GM23248 (cell line): ENCODE results near the gene KCNK5. TPM values are rescaled to one million over a fixed set of nuclear protein-coding genes. Genes with fewer than 3 reads are reported as not detected.

Experiments used
- DNase-seq: peaks from one replicate; pipeline ENCODE4 v3.0.0-alpha.2; 2015
- H2AFZ ChIP-seq: fragments of 200-600 bp; sonication (generic); 2 replicates; pipeline ENCODE4 v1.6.1; 2016; ENCODE audit warnings: antibody characterized with exemption
- H3F3A ChIP-seq: fragments of 200-600 bp; sonication (generic); 2 replicates; pipeline ENCODE4 v1.6.1; 2016; ENCODE audit warnings: mild to moderate bottlenecking, antibody characterized with exemption, mixed run types; ENCODE audit not compliant: insufficient read depth
- H3K27ac ChIP-seq: fragments of 200-600 bp; sonication (generic); 2 replicates; pipeline ENCODE4 v1.5.1; 2016; ENCODE audit warnings: mild to moderate bottlenecking
- H3K27me3 ChIP-seq: fragments of 200-600 bp; sonication (generic); replicated peaks from 2 replicates; pipeline ENCODE4 v1.6.1; 2016; ENCODE audit warnings: mild to moderate bottlenecking; ENCODE audit not compliant: insufficient read depth
- H3K36me3 ChIP-seq: fragments of 200-600 bp; sonication (generic); 2 replicates; pipeline ENCODE4 v1.6.1; 2016; ENCODE audit warnings: low read depth, mild to moderate bottlenecking
- H3K4me1 ChIP-seq: fragments of 200-600 bp; sonication (generic); 2 replicates; pipeline ENCODE4 v1.6.1; 2016; ENCODE audit warnings: mild to moderate bottlenecking; ENCODE audit not compliant: insufficient read depth
- H3K4me2 ChIP-seq: fragments of 200-600 bp; sonication (generic); one replicate; pipeline ENCODE4 v1.6.1; 2016; ENCODE audit warnings: mild to moderate bottlenecking; ENCODE audit not compliant: unreplicated experiment
- H3K4me3 ChIP-seq: fragments of 200-600 bp; sonication (generic); 2 replicates; pipeline ENCODE4 v1.5.1; 2016; ENCODE audit warnings: mild to moderate bottlenecking
- H3K79me2 ChIP-seq: fragments of 200-600 bp; sonication (generic); 2 replicates; pipeline ENCODE4 v1.6.1; 2016; ENCODE audit warnings: mild to moderate bottlenecking; ENCODE audit not compliant: insufficient read depth
- H3K9ac ChIP-seq: fragments of 200-600 bp; sonication (generic); 2 replicates; pipeline ENCODE4 v1.6.1; 2016; ENCODE audit warnings: mild to moderate bottlenecking
- H3K9me2 ChIP-seq: fragments of 200-600 bp; sonication (generic); 2 replicates; pipeline ENCODE4 v1.6.1; 2016; ENCODE audit warnings: mixed run types, mild to moderate bottlenecking, moderate library complexity; ENCODE audit not compliant: insufficient read depth
- H3K9me3 ChIP-seq: fragments of 200-600 bp; sonication (generic); one replicate; pipeline ENCODE4 v1.6.1; 2017; ENCODE audit warnings: low read depth
- H4K20me1 ChIP-seq: fragments of 200-600 bp; sonication (generic); 2 replicates; pipeline ENCODE4 v1.6.0; 2016; ENCODE audit not compliant: insufficient read depth
- EZH2 ChIP-seq: fragments of 200-600 bp; sonication (generic); IDR thresholded peaks from 2 replicates; pipeline ENCODE4 v1.6.1; 2018; ENCODE audit warnings: antibody characterized with exemption, mild to moderate bottlenecking; ENCODE audit not compliant: insufficient read depth, poor library complexity, severe bottlenecking
- EZH2phosphoT487 ChIP-seq: fragments of 200-600 bp; sonication (generic); IDR thresholded peaks from 2 replicates; pipeline ENCODE4 v1.6.1; 2018; ENCODE audit warnings: antibody characterized with exemption, moderate library complexity, mild to moderate bottlenecking, low read depth; ENCODE audit not compliant: insufficient read depth
- WGBS, 2 experiments: methylation state at CpG; one replicate each; pipeline ENCODE4 v1.1.6; 2015 to 2017; ENCODE audit warnings: low lambda C conversion rate in 2 of 2, low coverage in 1 of 2; ENCODE audit errors: missing lambda C conversion rate in 2 of 2; 5-methylcytosine and 5-hydroxymethylcytosine counted together
- in situ Hi-C: fragments of 300-500 bp; cut with MboI; formaldehyde crosslinking; loops from 2 replicates; pipeline ENCODE4 v1.15.0; 2020
- polyA plus RNA-seq: library from polyadenylated mRNA; unstranded; fragments of >200 nt; fragmentation: Nextera tagmentation; extraction: Ambion mirVana; gene quantifications from 2 replicates; pipeline ENCODE4 v1.2.1, GENCODE V29; 2016
- total RNA-seq: library from RNA; depleted of rRNA; stranded (reverse); fragments of >200 nt; shearing (Covaris generic); gene quantifications from 2 replicates; pipeline ENCODE4 v1.2.3, GENCODE V29; 2014

KCNK5 gene
- total and polyA plus RNA-seq, 2 experiments from 2014 or later, result not detected

DNA sequence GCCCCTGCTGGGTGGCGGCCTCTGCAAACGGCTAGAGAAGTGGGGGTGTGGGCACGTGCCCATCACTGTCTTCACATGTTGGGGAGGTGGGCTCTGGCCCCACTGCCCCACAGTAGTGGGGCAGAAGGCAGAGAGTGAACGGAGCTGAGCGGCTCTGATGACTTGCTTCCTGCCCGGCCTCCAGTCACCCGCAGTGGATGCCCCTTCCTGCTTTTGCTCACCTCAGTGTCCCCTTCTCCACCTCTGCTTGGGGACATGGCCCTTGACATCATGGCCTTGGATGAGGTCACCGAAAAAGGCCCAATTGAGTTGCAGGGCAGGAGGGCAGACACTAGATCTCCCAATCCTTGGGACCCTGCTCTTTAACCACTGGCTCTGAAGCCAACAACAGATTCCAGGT lies 40.1 kb downstream of the KCNK5 start:
- H3K9me3 ChIP-seq, result no peaks in the 10 kb centered on the region
- no peaks in the 10 kb centered on the region for H3K27me3 ChIP-seq
- in situ Hi-C loops, result no loop called here
- TF ChIP-seq EZH2phosphoT487, result no peak
- TF ChIP-seq EZH2, result no peak
- H3K79me2 ChIP-seq, result no peaks in the 10 kb centered on the region
- no peaks in the 10 kb centered on the region for H3K9me2 ChIP-seq
- no peaks in the 10 kb centered on the region for H3K4me1 ChIP-seq
- no peak overlapping the region for H3K9ac ChIP-seq
- 57 to 63% methylated on average over 8 of the region's 8 CpGs for WGBS, 2 experiments
- no peak overlapping the region for H3K4me3 ChIP-seq
- no peaks in the 10 kb centered on the region for H3K36me3 ChIP-seq
- H3F3A ChIP-seq, result no peaks in the 10 kb centered on the region
- no peaks in the 10 kb centered on the region for H4K20me1 ChIP-seq
- H3K27ac ChIP-seq, result no peak overlapping the region
- no peak overlapping the region for H3K4me2 ChIP-seq
- no peak overlapping the region for H2AFZ ChIP-seq
- DNase-seq, result no peak

DNA sequence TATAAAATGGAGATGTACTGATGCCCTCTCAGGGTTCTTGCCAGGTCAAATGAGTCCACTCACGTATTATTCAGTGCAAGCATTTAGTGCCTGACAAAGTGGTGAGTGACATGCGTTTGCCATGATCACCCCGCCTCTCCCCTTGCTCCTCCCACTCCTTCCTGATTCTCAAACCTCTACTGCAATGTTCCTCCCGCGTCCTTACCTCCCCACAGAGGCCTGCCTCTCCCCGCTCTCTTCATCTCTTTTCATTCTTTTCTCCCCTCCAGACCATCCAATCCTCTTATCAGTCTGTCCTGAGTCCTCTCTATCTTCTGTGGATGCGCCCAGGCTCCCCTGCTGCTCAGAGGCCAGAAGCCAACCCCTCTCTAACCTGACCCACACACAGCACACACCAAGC lies 40.7 kb downstream of the KCNK5 start:
- 59 to 61% methylated on average over 7 of the region's 7 CpGs for WGBS, 2 experiments

GRCh38 chr6:39188098-39188450 lies 41.2 kb downstream of the KCNK5 start:
- H3K4me3 ChIP-seq, result no peak overlapping the region
- no peak for DNase-seq
- no peaks in the 10 kb centered on the region for H4K20me1 ChIP-seq
- no peak for TF ChIP-seq EZH2phosphoT487
- no peak for TF ChIP-seq EZH2
- no peaks in the 10 kb centered on the region for H3K27me3 ChIP-seq
- 51 to 63% methylated on average over 4 of the region's 4 CpGs for WGBS, 2 experiments
- H2AFZ ChIP-seq, result no peak overlapping the region
- H3K4me1 ChIP-seq, result no peaks in the 10 kb centered on the region
- H3F3A ChIP-seq, result no peaks in the 10 kb centered on the region
- in situ Hi-C loops, result no loop called here
- no peak overlapping the region for H3K27ac ChIP-seq
- H3K4me2 ChIP-seq, result no peak overlapping the region
- no peaks in the 10 kb centered on the region for H3K79me2 ChIP-seq
- H3K9me2 ChIP-seq, result no peaks in the 10 kb centered on the region
- H3K9me3 ChIP-seq, result no peaks in the 10 kb centered on the region
- H3K36me3 ChIP-seq, result no peaks in the 10 kb centered on the region
- no peak overlapping the region for H3K9ac ChIP-seq

More for the DNA sequence above, 40.7 kb downstream of the KCNK5 start:
- no peaks in the 10 kb centered on the region for H3K9me3 ChIP-seq
- no peaks in the 10 kb centered on the region for H4K20me1 ChIP-seq
- TF ChIP-seq EZH2 (no peak), EZH2phosphoT487 (no peak)
- H3K9me2 ChIP-seq, result no peaks in the 10 kb centered on the region
- DNase-seq, result no peak
- no peak overlapping the region for H3K27ac ChIP-seq
- H3K79me2 ChIP-seq, result no peaks in the 10 kb centered on the region
- H2AFZ ChIP-seq, result no peak overlapping the region
- H3K27me3 ChIP-seq, result no peaks in the 10 kb centered on the region
- no peak overlapping the region for H3K4me3 ChIP-seq
- H3K9ac ChIP-seq, result no peak overlapping the region
- no peaks in the 10 kb centered on the region for H3K36me3 ChIP-seq
- in situ Hi-C loops, result no loop called here
- H3F3A ChIP-seq, result no peaks in the 10 kb centered on the region
- no peaks in the 10 kb centered on the region for H3K4me1 ChIP-seq
- no peak overlapping the region for H3K4me2 ChIP-seq

DNA sequence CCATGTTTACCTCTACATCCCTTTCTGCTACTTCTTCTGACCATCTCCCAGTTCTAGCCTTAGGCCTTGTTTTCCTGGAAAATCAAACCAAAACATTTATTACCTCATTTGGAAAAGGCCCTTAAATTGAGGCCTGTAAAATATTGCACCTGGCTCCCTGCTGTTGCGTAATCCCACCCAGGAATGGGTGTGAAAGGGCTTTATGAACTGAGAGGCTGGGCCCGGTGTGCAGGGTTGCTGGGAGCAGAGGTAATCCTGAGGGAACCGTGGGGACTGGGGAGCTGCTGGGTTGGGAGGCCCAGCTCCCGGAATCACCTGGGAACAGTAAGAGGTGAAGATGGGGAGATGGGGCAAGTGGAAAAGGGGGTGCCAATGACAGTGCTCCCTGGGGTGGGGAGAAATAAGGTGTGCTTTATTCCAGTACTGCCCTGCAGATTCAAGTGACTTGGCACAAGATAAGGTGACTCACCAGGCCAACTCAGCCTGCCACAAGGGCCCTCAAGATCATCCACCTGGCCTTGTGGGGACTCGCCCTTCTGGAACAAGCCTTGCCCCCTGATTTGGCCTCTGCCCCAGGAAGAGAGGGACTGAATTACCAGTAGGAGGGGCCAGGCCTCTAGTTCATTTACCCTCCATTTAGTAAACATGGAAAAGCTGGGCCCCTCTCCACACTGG lies 44.2 kb downstream of the KCNK5 start:
- Histone ChIP-seq H3K79me2 (no peaks in the 10 kb centered on the region), H3K4me3 (no peak overlapping the region), H3K27me3 (no peaks in the 10 kb centered on the region), H3K9ac (no peak overlapping the region), H3K4me1 (no peaks in the 10 kb centered on the region), H2AFZ (no peak overlapping the region), H3K4me2 (no peak overlapping the region), H3K9me2 (no peaks in the 10 kb centered on the region), H3F3A (no peaks in the 10 kb centered on the region), H4K20me1 (no peaks in the 10 kb centered on the region), H3K27ac (no peak overlapping the region), H3K36me3 (no peaks in the 10 kb centered on the region), H3K9me3 (no peaks in the 10 kb centered on the region)
- no peak for TF ChIP-seq EZH2
- in situ Hi-C loops, result no loop called here
- 42 to 48% methylated on average over 5 of the region's 5 CpGs for WGBS, 2 experiments
- no peak for DNase-seq

- Histone ChIP-seq H3K36me3 (no peaks in the 10 kb centered on the region), H3K27me3 (no peaks in the 10 kb centered on the region), H3F3A (no peaks in the 10 kb centered on the region), H3K9me2 (no peaks in the 10 kb centered on the region), H3K79me2 (no peaks in the 10 kb centered on the region), H3K27ac (no peak overlapping the region), H3K9me3 (no peaks in the 10 kb centered on the region), H3K4me3 (no peak overlapping the region), H3K9ac (no peak overlapping the region), H2AFZ (no peak overlapping the region), H4K20me1 (no peaks in the 10 kb centered on the region), H3K4me2 (no peak overlapping the region), H3K4me1 (no peaks in the 10 kb centered on the region)
- in situ Hi-C loops, result no loop called here
- WGBS, 2 experiments, result 24 to 27% methylated on average over 3 of the region's 3 CpGs
- no peak for DNase-seq
- TF ChIP-seq EZH2 (no peak), EZH2phosphoT487 (no peak)
These were observed 46.7 kb downstream of the KCNK5 start for GRCh38 chr6:39182604-39183003.
